ENCODE measurements around the gene KCNE2.
"Not testable (repeated sequence)": the region's sequence is repeated elsewhere in the genome, so short reads cannot be mapped to it uniquely, and the experiment has no call there.

DNA sequence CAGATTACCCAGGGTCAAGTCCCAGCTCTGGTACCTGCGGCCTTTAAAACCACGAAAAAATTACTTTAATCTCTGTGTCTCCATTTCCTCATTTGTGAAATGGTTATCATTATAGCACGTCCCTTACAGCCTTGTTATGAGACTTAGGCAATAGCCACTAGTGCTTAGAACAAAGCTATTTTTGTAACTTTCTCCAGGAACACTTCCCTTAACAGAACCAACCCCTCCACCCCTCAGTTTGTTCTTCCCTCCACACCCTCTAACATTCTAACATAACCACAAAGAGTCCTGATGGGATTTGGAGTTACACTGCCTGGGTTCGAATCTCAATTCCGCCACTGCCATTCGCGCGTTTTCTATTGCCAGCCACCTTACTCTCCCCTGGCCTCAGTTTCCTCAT lies 10.7 kb downstream of the KCNE2 start:
- TF ChIP-seq EZH2 (IDR thresholded peaks at IDR 0.05; ENCODE audit: borderline replicate concordance, insufficient read depth, low read length, poor library complexity, severe bottlenecking); POLR2AphosphoS5 (IDR thresholded peaks at IDR 0.05); MXI1 (conservative IDR thresholded peaks at IDR 0.05; ENCODE audit: poor library complexity, severe bottlenecking); TAF1 (IDR thresholded peaks at IDR 0.05; ENCODE audit: low read depth); EP300 (conservative IDR thresholded peaks at IDR 0.05; ENCODE audit: poor library complexity, severe bottlenecking); SMC3 (conservative IDR thresholded peaks at IDR 0.05; ENCODE audit: poor library complexity): not testable (repeated sequence)
- TF ChIP-seq, protein P1, sequence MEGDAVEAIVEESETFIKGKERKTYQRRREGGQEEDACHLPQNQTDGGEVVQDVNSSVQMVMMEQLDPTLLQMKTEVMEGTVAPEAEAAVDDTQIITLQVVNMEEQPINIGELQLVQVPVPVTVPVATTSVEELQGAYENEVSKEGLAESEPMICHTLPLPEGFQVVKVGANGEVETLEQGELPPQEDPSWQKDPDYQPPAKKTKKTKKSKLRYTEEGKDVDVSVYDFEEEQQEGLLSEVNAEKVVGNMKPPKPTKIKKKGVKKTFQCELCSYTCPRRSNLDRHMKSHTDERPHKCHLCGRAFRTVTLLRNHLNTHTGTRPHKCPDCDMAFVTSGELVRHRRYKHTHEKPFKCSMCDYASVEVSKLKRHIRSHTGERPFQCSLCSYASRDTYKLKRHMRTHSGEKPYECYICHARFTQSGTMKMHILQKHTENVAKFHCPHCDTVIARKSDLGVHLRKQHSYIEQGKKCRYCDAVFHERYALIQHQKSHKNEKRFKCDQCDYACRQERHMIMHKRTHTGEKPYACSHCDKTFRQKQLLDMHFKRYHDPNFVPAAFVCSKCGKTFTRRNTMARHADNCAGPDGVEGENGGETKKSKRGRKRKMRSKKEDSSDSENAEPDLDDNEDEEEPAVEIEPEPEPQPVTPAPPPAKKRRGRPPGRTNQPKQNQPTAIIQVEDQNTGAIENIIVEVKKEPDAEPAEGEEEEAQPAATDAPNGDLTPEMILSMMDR (IDR thresholded peaks at IDR 0.05; ENCODE audit: poor library complexity, severe bottlenecking) = not testable (repeated sequence)
- TF ChIP-seq, protein P2, sequence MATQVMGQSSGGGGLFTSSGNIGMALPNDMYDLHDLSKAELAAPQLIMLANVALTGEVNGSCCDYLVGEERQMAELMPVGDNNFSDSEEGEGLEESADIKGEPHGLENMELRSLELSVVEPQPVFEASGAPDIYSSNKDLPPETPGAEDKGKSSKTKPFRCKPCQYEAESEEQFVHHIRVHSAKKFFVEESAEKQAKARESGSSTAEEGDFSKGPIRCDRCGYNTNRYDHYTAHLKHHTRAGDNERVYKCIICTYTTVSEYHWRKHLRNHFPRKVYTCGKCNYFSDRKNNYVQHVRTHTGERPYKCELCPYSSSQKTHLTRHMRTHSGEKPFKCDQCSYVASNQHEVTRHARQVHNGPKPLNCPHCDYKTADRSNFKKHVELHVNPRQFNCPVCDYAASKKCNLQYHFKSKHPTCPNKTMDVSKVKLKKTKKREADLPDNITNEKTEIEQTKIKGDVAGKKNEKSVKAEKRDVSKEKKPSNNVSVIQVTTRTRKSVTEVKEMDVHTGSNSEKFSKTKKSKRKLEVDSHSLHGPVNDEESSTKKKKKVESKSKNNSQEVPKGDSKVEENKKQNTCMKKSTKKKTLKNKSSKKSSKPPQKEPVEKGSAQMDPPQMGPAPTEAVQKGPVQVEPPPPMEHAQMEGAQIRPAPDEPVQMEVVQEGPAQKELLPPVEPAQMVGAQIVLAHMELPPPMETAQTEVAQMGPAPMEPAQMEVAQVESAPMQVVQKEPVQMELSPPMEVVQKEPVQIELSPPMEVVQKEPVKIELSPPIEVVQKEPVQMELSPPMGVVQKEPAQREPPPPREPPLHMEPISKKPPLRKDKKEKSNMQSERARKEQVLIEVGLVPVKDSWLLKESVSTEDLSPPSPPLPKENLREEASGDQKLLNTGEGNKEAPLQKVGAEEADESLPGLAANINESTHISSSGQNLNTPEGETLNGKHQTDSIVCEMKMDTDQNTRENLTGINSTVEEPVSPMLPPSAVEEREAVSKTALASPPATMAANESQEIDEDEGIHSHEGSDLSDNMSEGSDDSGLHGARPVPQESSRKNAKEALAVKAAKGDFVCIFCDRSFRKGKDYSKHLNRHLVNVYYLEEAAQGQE (IDR thresholded peaks at IDR 0.05; ENCODE audit: borderline replicate concordance) = not testable (repeated sequence)
